Thoracic aorta endothelial cell (primary cell): Measurements from ENCODE around the gene SGSH. TPM values are rescaled to one million over a fixed set of nuclear protein-coding genes. Genes with fewer than 3 reads are reported as not detected.

Experiments
- total RNA-seq: library from RNA; depleted of rRNA; stranded (reverse); fragments of >200 nt; gene quantifications from 2 replicates; pipeline ENCODE4 v1.2.3, GENCODE V29; 2012

The SGSH gene
- 28.9 and 29.3 TPM in 2 replicates for total RNA-seq

GRCh38 chr17:80220054-80220735 is at the start of gene SGSH, which contains the start of gene SLC26A11:
Gene SGSH, minus strand, starts transcription at chr17:80220333. Its CDS starts 20 bp downstream, at chr17:80220313.
Gene SLC26A11, plus strand, starts transcription at chr17:80220427. Its CDS starts 1,134 bp downstream, at chr17:80221561.

GRCh38 chr17:80260791-80261158 is 40.6 kb upstream of the SGSH start, which contains the start of gene RNF213:
Gene RNF213, plus strand, starts transcription at chr17:80260852. Its CDS starts 2,830 bp downstream, at chr17:80263682.

GRCh38 chr17:80169784-80170500 is 50.2 kb downstream of the SGSH start, which contains the start of gene CARD14:
Gene CARD14, plus strand, starts transcription at chr17:80170030. Its CDS starts 11,409 bp downstream, at chr17:80181439.

Other genes starting within 250 kb of the SGSH start
- gene TBC1D16, start 184.5 kb downstream of the SGSH start, total RNA-seq = 43.0 and 45.4 TPM in 2 replicates
- gene CCDC40, start 183.7 kb downstream of the SGSH start, total RNA-seq = 2.0 TPM in 2 replicates
- gene GAA, start 118.8 kb downstream of the SGSH start, total RNA-seq = 28.3 and 33.0 TPM in 2 replicates
- 103 and 118 TPM in 2 replicates for gene EIF4A3, start 73.2 kb downstream of the SGSH start, total RNA-seq
- not detected in 2 replicates for gene CARD14, start 50.3 kb downstream of the SGSH start, total RNA-seq
- 10.6 and 13.2 TPM in 2 replicates for gene SLC26A11, start 94 bp upstream of the SGSH start, total RNA-seq
- 136 and 185 TPM in 2 replicates for gene RNF213, start 40.5 kb upstream of the SGSH start, total RNA-seq
- gene ENDOV, start 194.8 kb upstream of the SGSH start, total RNA-seq = 11.5 and 11.7 TPM in 2 replicates